ENCODE results near the gene AKAP6.

DNA sequence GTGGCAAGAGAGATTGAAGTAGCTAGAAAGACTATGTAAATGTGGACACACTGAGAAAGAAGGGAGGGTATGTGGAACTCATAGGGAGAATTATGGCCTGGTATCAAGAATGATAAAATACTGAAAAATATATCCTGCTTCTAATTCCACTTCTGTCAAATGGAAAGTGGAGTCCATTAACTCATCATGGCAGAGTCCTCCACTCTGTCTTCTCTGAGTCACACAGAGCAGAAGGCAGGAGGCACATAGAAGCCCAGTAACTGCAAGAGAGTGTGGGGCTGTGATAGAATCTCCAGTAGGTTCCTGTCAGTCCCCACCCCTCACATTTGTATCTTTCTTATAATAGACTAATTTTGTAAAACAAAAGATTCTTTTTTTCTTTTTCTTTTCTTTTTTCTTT is 223.7 kb downstream of the AKAP6 start:
- TF ChIP-seq POLR2A (IDR thresholded peaks at IDR 0.05): no peak
- TF ChIP-seq, protein P1, sequence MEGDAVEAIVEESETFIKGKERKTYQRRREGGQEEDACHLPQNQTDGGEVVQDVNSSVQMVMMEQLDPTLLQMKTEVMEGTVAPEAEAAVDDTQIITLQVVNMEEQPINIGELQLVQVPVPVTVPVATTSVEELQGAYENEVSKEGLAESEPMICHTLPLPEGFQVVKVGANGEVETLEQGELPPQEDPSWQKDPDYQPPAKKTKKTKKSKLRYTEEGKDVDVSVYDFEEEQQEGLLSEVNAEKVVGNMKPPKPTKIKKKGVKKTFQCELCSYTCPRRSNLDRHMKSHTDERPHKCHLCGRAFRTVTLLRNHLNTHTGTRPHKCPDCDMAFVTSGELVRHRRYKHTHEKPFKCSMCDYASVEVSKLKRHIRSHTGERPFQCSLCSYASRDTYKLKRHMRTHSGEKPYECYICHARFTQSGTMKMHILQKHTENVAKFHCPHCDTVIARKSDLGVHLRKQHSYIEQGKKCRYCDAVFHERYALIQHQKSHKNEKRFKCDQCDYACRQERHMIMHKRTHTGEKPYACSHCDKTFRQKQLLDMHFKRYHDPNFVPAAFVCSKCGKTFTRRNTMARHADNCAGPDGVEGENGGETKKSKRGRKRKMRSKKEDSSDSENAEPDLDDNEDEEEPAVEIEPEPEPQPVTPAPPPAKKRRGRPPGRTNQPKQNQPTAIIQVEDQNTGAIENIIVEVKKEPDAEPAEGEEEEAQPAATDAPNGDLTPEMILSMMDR (IDR thresholded peaks at IDR 0.05): no peak
